HG03575 (cell line): ENCODE measurements around the gene ACOT12.

Experiments
- ATAC-seq: cut with Tn5 transposase; IDR thresholded peaks from one replicate; pipeline ENCODE4 v1.9.1; 2021; ENCODE audit not compliant: unreplicated experiment, insufficient number of reproducible peaks, low FRiP score; ENCODE audit errors: extremely low read depth

The ACOT12 gene

GRCh38 chr5:81402192-81402930 lies 8.4 kb upstream of the ACOT12 start:
- no peak for ATAC-seq

GRCh38 chr5:81401266-81401665 lies 7.3 kb upstream of the ACOT12 start:
- no peak for ATAC-seq

GRCh38 chr5:81400375-81400774 lies 6.4 kb upstream of the ACOT12 start:
- no peak for ATAC-seq

GRCh38 chr5:81398741-81399140 lies 4.8 kb upstream of the ACOT12 start:
- ATAC-seq, result no peak

- ATAC-seq, result no peak
These were observed 3.2 kb upstream of the ACOT12 start for GRCh38 chr5:81397176-81397575.

GRCh38 chr5:81395262-81395661 lies 1.3 kb upstream of the ACOT12 start:
- ATAC-seq, result no peak

GRCh38 chr5:81393430-81393782 lies 528 bp downstream of the ACOT12 start:
- ATAC-seq, result no peak

GRCh38 chr5:81389025-81389424 lies 4.9 kb downstream of the ACOT12 start:
- no peak for ATAC-seq

- no peak for ATAC-seq
These were observed 5.8 kb downstream of the ACOT12 start for GRCh38 chr5:81388169-81388568.

GRCh38 chr5:81383867-81384266 lies 10.1 kb downstream of the ACOT12 start:
- no peak for ATAC-seq

- ATAC-seq, result no peak
These were observed 22.5 kb downstream of the ACOT12 start for GRCh38 chr5:81371354-81371876.

- no peak for ATAC-seq
These were observed 23.0 kb downstream of the ACOT12 start for GRCh38 chr5:81370912-81371311.

GRCh38 chr5:81365541-81365940 lies 28.4 kb downstream of the ACOT12 start:
- ATAC-seq, result no peak

GRCh38 chr5:81363093-81363871 lies 30.7 kb downstream of the ACOT12 start:
- ATAC-seq, result no peak

- ATAC-seq, result no peak
These were observed 32.3 kb downstream of the ACOT12 start for GRCh38 chr5:81361600-81361999.

GRCh38 chr5:81360640-81361039 lies 33.3 kb downstream of the ACOT12 start:
- no peak for ATAC-seq

GRCh38 chr5:81359881-81360280 lies 34.1 kb downstream of the ACOT12 start:
- no peak for ATAC-seq

- ATAC-seq, result no peak
These were observed 34.8 kb downstream of the ACOT12 start for GRCh38 chr5:81359108-81359507.

- no peak for ATAC-seq
These were observed 38.4 kb downstream of the ACOT12 start for GRCh38 chr5:81355291-81356251.
